ENCODE measurements around the gene DDIT3.

DDIT3 gene

DNA sequence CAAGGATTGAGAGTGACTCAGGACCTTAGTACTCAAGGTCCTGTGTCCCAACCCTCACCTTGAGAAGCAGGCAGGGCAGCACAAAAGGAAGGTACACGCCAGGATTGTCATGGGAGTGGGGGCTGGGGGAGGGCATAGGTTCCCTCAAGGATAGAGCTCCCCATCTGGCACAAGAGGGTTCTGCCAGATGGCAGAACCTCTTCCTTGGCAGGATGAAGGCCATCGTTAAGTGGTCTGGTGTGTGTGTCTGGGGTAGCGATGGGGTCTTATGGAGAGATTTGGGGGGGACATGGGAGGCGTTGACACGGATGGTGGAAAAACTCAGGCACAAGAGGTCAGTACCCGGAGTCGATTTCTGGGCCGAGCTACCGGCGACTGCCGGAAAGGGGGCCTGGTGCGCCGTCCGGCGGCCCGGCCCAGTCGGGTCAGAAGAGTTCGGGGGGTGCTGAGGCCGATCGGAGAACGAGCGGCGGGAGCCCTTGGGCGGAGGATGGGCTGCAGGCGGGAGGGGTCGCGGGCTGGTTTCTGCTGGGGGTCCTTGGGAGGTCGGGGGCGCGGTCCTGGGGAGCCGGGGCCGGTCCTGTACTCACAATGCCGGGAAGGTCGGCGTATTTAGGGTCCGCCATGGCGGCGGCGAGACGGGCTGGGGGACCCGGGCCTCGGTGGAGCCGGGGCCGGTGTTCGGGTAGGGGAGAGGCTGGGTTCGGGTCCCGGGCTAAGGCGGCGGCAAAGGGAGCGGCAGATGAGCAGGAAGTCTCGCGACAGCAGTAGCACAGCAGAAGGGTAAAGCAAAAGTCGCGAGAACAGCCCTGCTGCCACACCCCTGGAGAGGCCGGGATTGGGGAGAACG lies 26.3 kb upstream of the DDIT3 start, which contains the start of gene DCTN2:
DCTN2 (minus strand) TSS at position 755 of the 850 bp plus-strand sequence; CDS start at position 626, 129 bp downstream.
- DNase-seq, result peak; percentile 99

DNA sequence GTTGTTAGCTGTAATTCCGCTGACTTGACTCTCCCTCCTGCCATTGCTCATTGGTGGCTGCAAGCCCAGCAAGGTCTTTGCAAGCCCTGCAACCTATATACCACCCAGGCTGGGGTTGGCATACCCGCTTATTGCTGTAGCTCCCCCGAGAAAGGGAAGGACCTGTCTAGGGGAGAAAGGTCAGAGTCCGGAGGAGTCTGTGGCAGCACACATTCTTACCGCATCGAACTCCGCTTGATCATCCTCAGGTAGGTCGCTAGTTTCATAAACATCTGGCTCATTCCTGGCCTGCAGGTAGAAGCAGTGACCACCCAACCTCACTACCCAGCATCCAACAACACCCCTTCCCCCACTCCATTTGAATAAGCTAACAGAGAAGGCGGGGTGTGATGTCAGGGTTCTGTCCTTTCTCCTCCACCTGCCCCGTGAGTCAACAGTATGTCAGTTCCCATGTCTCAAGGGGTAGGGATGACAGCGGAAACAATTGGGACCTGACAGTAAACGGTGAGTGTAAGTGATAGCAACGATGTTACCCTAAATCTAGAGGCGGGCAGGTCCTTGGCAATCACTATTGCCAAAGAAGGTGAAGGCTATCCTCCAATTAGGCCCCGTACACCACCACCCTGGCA lies 25.6 kb upstream of the DDIT3 start:
- DNase-seq, result no peak

DNA sequence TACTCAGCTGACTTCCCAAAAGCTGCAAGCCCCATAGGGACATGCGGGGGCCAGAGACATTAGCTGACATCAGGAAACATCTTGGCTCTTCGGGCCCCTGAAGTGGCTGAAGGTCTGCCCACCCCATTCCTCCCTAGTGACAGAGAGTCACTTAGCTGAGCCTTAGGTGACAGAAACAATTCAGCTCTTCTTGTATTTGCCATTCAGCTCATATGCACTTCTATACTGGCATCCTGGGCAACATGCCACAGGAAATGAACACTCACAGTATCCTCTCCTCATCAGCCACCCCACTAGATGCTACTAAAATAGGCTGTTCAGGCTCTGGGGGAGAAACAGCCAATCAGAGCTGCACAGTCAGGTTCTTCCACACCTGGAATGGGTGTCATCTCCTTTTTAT lies 23.3 kb upstream of the DDIT3 start:
- DNase-seq, result no peak

DNA sequence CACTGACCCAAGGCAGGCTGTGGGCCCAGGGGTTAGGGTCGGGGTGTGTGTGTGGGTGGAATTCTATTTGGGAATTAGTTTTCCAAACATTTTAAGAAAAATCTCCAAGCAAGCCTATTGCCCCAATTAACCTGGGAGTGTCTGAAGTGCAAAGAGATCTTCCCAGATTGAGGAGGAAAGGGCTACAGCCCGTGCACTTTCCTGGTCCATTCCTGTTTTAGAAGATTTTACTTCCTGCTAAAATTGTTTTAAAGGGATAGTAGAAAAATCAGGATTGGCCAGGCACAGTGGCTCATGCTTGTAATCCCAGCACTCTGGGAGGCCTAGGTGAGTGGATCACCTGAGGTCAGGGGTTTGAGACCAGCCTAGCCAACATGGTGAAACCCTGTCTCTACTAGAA lies 21.4 kb upstream of the DDIT3 start:
- no peak for DNase-seq

DNA sequence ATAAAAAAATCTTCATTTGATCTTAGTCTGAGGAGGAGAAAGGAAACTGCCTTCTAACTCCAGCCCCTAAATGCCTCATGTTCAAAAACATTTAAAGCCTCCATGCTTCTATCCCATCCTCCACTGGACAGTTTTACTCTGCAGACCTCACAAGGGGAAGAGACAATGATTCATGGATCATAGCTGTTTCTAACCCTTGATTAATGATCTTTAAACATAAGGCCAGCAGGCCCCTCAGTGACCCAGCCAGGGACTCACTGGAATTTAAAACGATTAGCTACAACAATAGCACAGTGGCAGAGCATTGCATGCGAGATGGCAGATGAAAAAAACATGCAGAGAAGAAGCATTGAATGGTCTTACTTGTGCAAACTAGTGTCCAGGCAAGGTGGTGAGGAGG lies 20.7 kb upstream of the DDIT3 start:
- DNase-seq, result no peak

DNA sequence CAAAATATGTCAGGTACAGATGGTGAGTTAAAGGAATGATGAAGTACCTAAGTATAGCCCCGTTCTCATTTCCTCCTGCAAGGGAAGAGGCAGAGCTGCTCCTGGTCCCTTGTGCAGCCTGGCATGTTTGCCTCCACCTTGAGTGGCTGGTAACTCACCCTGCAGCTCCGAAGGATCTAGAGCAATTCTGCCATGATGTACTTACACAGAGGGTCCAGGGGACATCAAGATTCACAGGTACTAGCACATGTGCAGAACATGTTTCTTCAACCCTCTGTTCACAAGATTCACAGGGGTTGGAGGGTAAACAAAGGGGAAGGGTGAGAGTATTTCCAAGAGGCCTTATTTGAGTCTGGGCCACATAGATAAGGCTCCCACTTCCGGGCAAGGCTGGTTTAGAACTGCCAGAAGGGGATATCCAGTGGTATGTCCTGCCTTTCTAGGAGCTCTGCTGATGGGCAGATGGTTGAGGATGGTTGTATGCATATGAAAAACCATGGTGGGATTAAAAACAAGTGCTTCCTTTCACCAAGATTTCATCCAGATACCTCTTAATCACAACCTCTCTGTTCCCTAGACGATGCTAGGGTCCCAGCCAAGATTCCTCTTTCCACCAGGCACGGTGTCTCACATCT lies 18.9 kb upstream of the DDIT3 start:
- no peak for DNase-seq

DNA sequence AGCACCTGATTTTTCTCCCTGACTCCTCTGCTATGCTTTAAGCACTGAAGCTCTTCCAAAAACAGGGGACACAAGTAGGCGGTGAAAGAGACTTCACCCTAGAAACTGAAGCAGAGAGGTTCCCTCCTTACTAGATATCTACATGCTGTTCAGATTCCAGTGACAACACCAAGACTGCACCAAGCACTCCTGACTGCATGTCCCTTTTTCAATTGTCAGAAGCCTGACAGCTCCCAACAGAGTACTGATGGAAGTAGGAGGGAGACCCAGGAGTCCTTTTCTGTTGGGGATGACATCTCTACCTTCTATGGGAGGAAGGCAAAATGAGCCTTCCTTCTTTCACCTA lies 16.3 kb upstream of the DDIT3 start:
- DNase-seq, result no peak

DNA sequence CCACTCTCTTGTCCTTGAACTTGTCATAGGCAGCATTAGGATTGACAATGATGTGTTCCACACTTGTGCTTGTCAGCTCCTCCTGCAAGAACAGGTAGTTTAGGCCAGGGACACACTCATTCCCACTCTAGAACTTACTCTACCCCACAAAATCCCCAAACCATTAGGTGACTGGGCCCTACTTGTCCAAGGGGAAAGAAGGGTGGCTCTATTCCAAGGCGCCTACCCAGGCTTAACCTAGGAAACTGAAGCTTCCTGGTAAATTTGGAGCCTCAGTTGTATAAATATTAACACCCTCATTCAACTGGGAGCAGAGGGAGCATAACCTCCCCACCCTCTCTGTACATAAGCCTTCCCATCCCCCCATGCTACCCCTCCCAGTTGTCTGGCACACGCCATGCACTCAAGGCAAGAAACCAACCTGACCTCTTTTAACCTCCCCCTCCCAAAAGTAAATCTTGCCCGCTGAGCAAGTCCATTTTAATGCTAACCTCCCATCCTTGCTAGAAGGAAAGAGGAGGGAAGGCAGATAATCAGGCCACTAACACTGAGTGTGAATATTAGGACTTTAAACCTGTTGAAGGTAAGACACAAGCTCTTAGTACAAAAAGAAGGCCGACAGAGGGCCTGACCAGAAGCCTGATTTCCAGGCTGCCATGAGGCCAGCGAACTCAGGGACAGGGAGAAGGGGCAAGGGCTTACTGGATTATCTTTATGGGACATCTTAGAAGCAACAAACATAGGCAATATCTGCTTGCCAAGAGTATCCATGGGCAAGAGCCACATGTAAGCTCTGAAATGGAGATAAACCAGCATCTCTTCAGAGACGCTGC lies 15.7 kb upstream of the DDIT3 start:
- DNase-seq, result no peak

DNA sequence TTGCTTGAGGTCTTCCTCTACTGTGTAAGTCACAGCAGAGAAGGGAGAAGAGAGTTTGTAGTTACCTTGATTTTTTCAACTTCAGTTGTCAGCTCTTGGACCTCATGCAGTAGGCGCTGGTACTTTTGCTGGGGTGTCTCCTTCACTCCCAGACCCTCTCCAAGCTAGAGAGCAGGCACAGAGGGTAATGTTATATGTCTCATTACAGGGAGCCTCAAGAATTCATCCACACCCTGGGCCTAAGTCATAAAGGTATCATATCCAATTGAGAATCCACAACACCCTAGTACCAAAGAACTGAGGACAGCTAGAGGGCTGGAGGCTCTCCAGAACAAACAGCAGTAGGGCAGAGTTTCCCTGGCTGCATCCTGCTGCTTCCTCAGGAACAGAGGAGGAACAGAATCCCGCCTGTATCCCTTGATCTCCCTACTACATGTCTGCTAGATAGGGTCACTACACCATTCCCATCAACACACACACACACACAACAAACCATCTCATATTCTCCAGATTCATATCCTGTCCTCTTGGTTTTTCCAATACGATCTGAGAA lies 14.8 kb upstream of the DDIT3 start:
- no peak for DNase-seq

DNA sequence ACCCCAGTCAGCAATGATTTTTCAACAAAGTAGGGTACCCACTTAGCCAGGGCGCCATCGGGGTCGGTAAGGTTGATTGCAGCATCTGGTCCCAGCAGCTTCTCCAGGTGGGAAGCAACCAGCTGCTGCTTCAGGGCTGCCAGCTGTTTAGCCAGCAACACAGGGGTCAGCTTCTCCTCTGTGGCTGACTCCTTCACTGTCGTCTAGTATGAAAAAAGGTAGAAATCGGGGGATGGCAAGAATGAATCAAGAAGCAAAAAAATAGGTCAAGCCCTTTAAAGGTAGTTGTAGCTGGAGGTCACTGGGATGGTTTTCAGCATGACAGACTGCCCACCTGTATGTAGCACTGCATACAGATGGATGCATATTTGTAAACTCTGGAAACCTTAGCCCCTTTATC lies 13.9 kb upstream of the DDIT3 start:
- no peak for DNase-seq

DNA sequence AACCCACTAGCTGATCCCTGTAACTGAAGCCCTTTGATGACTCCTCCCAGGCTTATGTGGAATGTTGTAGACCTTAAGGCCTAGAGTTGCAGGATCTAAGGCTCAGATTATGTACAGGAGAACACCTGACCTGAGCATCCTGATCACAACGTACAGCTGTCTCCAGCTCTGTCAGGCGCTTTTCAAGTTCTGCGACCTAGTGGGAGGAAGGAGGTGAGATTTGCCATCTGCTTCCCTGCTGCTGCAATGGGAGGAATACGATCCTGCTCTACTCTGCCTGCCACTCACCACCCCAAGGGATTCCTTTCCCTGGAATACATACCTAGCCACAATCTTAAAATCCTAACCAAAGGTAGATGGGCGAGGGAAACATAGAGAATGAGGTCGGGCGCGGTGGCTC lies 12.8 kb upstream of the DDIT3 start:
- no peak for DNase-seq

DNA sequence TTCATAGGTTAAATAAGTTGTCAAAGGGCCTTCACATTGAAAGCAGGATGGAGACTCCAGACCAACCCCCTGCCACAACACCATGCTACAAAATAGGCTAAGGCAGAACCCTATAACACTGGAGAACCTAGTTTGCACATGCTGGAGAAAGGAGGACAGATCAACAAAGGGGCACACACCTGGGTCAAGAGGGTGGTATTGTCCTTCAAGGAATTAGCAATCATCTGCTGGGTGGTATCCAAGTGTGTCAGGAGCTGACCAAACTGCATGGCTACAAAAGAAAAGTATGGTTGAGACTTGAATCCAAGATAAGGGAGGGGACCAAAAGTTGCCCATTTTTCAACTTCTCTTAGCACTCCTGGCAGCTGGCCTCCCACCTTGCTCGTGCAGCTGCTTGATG lies 11.5 kb upstream of the DDIT3 start:
- no peak for DNase-seq

DNA sequence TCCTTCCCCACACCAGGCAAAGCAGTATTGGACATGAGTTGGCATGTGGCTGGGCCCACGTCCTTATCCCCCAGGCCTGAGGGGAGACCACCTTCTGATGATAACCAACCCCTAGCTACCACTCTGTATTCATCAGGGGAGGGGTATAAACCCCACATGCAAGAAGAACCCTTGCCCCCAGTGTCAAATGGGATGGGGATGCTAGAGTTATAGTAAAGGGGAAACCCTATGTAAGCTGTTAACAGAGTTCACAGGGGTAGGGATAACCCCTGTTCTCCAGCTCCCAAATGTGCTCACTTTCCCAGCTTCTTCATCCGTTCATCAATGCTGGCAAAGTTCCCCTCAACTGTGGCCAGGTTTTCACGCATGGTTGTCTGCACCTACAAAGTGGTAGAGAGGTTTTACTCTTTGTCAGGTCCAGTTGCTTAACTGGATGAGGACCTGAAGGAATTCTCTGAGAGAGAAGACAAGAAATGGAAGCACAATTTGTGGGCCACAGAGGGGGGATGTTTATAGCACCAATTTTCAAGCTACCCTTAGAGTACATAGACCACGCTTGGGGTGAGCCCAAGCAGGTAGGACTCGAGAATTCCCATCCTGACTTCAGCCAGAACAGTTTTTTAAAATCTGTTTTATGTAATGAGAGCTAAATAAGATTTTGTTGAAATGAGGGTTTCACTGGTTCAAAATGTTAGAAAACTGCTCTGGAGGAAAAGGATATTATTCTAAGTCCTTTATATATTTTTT lies 10.3 kb upstream of the DDIT3 start:
- no peak for DNase-seq

DNA sequence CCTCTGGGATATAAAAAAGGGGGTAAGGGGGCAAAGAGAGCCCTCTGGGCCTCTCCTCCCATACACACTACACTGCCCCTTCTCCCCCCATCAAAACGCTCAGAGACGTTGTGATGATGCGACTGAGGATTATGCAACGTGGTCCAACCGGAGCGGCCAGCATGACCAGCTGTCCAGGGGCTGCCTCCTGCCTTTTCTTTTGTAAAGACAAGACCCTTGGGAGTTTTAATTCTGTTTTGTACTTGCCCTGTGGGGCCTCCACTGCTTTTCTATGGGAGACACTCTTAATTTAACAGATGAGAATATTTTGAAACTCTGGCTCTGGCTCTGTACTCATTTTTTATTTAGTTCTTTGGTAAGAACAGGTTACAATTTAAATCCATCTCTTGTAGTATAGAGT lies 9.5 kb upstream of the DDIT3 start:
- DNase-seq, result no peak

DNA sequence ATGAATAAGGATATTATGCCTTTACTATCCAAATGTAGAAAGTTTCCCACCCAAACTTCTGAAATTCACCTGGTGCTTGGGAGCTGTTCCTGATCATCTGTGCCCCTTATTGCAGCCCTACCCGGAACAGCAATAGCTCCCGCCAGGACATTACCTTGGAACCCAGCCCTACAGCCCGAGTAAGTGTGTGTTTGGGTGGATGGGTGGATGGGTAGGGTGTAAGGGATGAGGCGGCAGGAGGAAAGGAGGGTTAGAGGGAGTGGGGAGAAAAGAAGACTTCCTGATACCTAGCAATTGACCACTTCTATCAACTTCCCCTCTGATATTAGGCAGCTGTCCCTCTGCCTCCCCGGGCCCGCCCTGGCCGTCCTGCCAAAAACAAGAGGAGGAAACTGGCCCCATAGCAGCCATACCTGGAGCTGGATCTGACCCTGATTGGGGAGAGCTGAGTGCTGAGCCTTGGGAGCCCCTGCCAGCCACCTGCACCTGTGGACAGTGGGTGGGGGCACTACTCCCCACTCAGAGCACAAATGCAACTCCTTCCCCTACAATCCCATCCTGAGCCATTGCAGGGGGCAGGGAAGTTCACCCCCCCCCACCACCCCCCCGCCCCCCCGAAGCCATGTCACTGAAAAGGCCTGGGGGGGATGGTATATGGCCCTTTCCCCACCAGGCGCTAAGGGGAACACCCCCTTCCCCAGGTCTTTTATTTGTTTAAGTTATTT lies 8.7 kb upstream of the DDIT3 start:
- DNase-seq, result no peak

DNA sequence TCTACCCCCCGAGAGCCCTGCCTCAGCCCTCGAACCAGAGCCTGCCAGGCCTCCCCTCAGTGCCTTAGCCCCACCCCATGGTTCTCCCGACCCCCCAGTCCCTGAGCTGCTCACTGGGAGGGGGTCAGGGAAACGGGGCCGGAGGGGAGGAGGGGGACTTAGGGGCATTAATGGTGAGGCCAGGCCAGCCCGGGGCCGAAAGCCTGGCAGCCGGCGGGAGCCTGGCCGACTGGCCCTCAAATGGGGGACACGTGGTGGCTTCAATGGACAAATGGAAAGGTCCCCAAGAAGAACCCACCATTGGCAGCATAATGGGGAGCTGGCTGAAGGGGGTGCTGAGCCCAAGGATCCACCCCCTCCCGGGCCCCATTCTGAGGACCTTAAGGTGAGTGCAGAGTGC lies 7.9 kb upstream of the DDIT3 start:
- no peak for DNase-seq

DNA sequence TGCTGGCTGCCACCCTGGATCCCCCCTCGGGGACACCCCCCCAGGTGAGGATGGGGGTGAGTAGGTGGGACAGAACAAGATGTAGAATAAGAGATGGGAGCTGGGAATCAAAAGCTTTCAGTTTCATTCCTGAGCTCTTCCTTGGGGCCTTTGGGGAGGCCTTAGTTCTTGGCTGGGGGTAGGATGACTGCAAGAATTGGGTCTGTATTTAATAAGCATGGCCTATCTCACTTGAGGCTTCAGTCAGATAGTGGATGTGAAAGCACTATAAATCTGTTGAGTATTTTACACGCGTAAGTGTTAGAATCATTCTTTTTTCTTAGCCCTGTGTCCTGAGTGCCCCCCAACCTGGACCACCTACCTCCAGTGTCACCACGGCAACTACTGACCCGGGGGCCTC lies 6.9 kb upstream of the DDIT3 start:
- no peak for DNase-seq

DNA sequence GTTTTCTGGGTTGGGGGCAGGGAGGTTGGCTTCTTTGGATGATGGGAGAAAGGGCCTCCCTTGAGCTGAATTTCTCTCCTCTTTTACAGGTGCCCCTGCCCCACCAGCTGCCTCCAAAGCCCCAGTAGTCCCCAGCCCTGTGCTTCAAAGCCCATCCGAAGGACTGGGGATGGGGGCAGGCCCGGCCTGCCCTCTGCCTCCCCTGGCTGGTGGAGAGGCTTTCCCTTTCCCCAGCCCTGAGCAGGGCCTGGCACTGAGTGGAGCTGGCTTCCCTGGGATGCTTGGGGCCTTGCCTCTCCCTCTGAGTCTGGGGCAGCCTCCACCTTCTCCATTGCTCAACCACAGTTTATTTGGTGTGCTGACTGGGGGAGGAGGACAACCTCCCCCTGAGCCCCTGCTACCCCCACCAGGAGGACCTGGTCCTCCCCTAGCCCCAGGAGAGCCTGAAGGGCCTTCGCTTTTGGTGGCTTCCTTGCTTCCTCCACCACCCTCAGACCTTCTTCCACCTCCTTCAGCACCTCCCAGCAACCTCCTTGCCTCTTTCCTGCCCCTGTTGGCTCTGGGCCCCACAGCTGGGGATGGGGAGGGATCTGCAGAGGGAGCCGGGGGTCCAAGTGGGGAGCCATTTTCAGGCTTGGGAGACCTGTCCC lies 6.3 kb upstream of the DDIT3 start:
- no peak for DNase-seq

DNA sequence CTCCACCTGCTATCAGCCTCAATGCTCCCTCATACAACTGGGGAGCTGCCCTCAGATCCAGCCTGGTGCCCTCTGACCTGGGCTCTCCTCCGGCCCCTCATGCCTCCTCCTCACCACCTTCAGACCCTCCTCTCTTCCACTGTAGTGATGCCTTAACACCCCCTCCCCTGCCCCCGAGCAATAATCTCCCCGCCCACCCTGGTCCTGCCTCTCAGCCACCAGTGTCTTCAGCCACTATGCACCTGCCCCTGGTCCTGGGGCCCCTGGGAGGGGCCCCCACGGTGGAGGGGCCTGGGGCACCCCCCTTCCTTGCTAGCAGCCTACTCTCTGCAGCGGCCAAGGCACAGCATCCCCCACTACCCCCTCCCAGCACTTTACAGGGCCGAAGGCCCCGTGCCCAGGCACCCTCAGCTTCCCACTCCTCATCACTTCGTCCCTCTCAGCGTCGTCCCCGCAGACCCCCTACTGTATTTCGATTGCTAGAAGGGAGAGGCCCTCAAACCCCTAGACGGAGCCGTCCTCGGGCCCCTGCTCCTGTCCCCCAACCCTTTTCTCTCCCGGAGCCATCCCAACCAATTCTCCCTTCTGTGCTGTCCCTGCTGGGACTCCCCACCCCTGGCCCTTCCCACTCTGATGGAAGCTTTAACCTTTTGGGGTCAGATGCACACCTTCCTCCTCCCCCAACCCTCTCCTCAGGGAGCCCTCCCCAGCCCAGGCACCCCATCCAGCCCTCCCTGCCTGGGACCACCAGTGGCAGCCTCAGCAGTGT lies 5.5 kb upstream of the DDIT3 start:
- no peak for DNase-seq

Measured in eye (tissue), 1 donor.